Trophoblast cell (in vitro differentiated cells and primary cell): Measurements from ENCODE around the gene DLG2.

Source experiments
- DNase-seq, 2 donors: peaks; one replicate each; pipeline ENCODE4 v3.0.0-alpha.2; 2016
- H2AFZ ChIP-seq: 2 replicates; pipeline ENCODE4 v1.6.1; 2013; ENCODE audit warnings: low read length, moderate library complexity, mild to moderate bottlenecking; ENCODE audit not compliant: insufficient read depth, poor library complexity
- H2AK5ac ChIP-seq: 2 replicates; pipeline ENCODE4 v1.6.1; 2013; ENCODE audit warnings: mild to moderate bottlenecking, low read length
- H2BK120ac ChIP-seq: 2 replicates; pipeline ENCODE4 v1.6.1; 2013; ENCODE audit warnings: low read length, mild to moderate bottlenecking, moderate library complexity; ENCODE audit not compliant: insufficient read depth, poor library complexity
- H2BK12ac ChIP-seq: 2 replicates; pipeline ENCODE4 v1.6.1; 2013; ENCODE audit warnings: mild to moderate bottlenecking, low read length, moderate library complexity
- H2BK5ac ChIP-seq: 2 replicates; pipeline ENCODE4 v1.6.1; 2013; ENCODE audit warnings: low read length, low read depth, moderate library complexity, mild to moderate bottlenecking; ENCODE audit not compliant: poor library complexity
- H3K14ac ChIP-seq: 2 replicates; pipeline ENCODE4 v1.6.1; 2013; ENCODE audit warnings: mild to moderate bottlenecking, low read length
- H3K18ac ChIP-seq: 2 replicates; pipeline ENCODE4 v1.6.1; 2013; ENCODE audit warnings: mild to moderate bottlenecking, low read length
- H3K23ac ChIP-seq: 2 replicates; pipeline ENCODE4 v1.6.1; 2013; ENCODE audit warnings: low read length
- H3K27ac ChIP-seq: 2 replicates; pipeline ENCODE4 v1.5.1; 2013; ENCODE audit warnings: low read depth, mild to moderate bottlenecking, inconsistent platforms, low read length, moderate library complexity
- H3K27me3 ChIP-seq: 2 replicates; pipeline ENCODE4 v1.6.1; 2013; ENCODE audit warnings: inconsistent platforms, mild to moderate bottlenecking, low read length, moderate library complexity; ENCODE audit not compliant: insufficient read depth
- H3K36me3 ChIP-seq, 2 experiments: 1 replicate in 1 of 2; 2 replicates in 1 of 2; pipeline ENCODE4 v1.6.1; 2013; ENCODE audit warnings: low read length in 2 of 2, mild to moderate bottlenecking in 2 of 2, moderate library complexity in 1 of 2; ENCODE audit not compliant: insufficient read depth in 2 of 2, control insufficient read depth in 1 of 2
- H3K4ac ChIP-seq: 2 replicates; pipeline ENCODE4 v1.6.1; 2013; ENCODE audit warnings: low read depth, mild to moderate bottlenecking, low read length, moderate library complexity
- H3K4me1 ChIP-seq, 2 experiments: 1 replicate in 1 of 2; 2 replicates in 1 of 2; pipeline ENCODE4 v1.6.1; 2013; ENCODE audit warnings: low read length in 2 of 2, mild to moderate bottlenecking in 2 of 2, moderate library complexity in 1 of 2; ENCODE audit not compliant: insufficient read depth in 2 of 2, control insufficient read depth in 1 of 2
- H3K4me2 ChIP-seq: 2 replicates; pipeline ENCODE4 v1.6.1; 2013; ENCODE audit warnings: inconsistent platforms, mild to moderate bottlenecking, low read length, moderate library complexity
- H3K4me3 ChIP-seq: 2 replicates; pipeline ENCODE4 v1.5.1; 2013; ENCODE audit warnings: mild to moderate bottlenecking, low read depth, low read length, inconsistent platforms
- H3K79me1 ChIP-seq: one replicate; pipeline ENCODE4 v1.6.1; 2013; ENCODE audit warnings: low read length
- H3K79me2 ChIP-seq: 2 replicates; pipeline ENCODE4 v1.6.1; 2013; ENCODE audit warnings: low read length, mild to moderate bottlenecking; ENCODE audit not compliant: control insufficient read depth, insufficient read depth, poor library complexity
- H3K9ac ChIP-seq: 2 replicates; pipeline ENCODE4 v1.6.1; 2013; ENCODE audit warnings: mild to moderate bottlenecking, low read length
- H3K9me3 ChIP-seq: 2 replicates; pipeline ENCODE4 v1.6.1; 2013; ENCODE audit warnings: low read depth, mild to moderate bottlenecking, control low read depth, inconsistent platforms, low read length; ENCODE audit not compliant: insufficient read depth
- H4K12ac ChIP-seq: 2 replicates; pipeline ENCODE4 v1.6.1; 2013; ENCODE audit warnings: low read depth, mild to moderate bottlenecking, low read length, moderate library complexity
- H4K8ac ChIP-seq: 2 replicates; pipeline ENCODE4 v1.6.1; 2013; ENCODE audit warnings: low read depth, mild to moderate bottlenecking, low read length, moderate library complexity
- H4K91ac ChIP-seq: one replicate; pipeline ENCODE4 v1.6.1; 2013; ENCODE audit warnings: low read depth, mild to moderate bottlenecking, low read length, moderate library complexity
- WGBS: extraction: QIAGEN DNeasy Blood & Tissue Kit; methylation state at CpG from one replicate; pipeline ENCODE4 v1.1.7; 2013; ENCODE audit warnings: missing lambda C conversion rate; ENCODE audit not compliant: insufficient read length, insufficient coverage; ENCODE audit errors: extremely low coverage; 5-methylcytosine and 5-hydroxymethylcytosine counted together

Gene DLG2

DNA sequence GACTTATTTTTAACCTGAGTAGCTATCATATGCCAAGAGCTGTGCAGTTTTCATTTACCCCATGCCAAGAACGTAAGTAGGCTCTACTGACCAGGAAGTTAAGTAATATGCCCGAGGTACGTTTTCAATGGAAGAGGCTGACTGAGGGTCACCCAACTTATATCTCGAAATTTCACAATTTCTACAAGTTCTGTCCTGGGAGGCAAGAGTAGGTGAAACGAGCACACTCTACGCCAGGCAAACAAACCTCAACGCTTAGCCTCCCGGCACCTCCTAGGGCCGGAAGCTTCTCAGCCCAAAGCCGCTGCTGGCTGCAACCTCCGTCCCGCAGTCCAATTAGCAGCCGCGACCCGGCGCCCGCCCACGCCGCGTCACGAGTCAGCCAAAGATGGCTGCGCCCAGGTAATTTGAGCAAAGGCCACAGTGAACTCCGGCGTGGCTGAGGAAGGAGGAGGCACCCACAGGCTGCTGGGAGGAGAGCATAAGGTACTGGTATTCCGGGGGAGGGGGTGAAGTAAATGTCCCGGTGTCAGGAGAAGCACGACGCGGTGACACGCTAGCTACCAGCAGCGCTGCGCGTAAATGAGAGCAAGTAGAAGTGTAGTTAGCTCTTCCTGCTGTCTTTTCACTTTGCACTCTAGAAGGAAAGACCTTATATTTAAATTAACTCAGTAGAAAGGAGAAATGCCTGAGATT is 20.6 kb upstream of the DLG2 start, which contains the start of gene TMEM126A:
Gene TMEM126A (plus strand): TSS at position 364 of the 696 bp plus-strand sequence. CDS start 2,289 bp downstream, outside the sequence.
- Histone ChIP-seq H3K27me3 (no peaks in the 10 kb centered on the region), H3K27ac (peak within 1 kb of the TSS; percentile 39), H3K4me2 (peak within 1 kb of the TSS; percentile 73), H2BK120ac (peak within 1 kb of the TSS; percentile 20), H3K9ac (peak within 1 kb of the TSS; percentile 91), H2AK5ac (no peak within 1 kb of the TSS), H3K36me3 (no peaks in the 10 kb centered on the region), H3K4ac (peak within 1 kb of the TSS; percentile 19), H4K91ac (peak within 1 kb of the TSS; percentile 73), H3K14ac (peak within 1 kb of the TSS; percentile 82), H3K9me3 (no peaks in the 10 kb centered on the region), H3K18ac (no peak within 1 kb of the TSS), H3K79me1 (peaks cover 6% of the 10 kb centered on the region), H3K79me2 (no peaks in the 10 kb centered on the region), H2AFZ (peak within 1 kb of the TSS; percentile 92), H3K23ac (no peak within 1 kb of the TSS), H4K12ac (peak within 1 kb of the TSS; percentile 88), H2BK5ac (peak within 1 kb of the TSS; percentile 75), H2BK12ac (no peak within 1 kb of the TSS), H4K8ac (peak within 1 kb of the TSS; percentile 96), H3K4me1 (no peaks in the 10 kb centered on the region), H3K4me3 (peak within 1 kb of the TSS; percentile 78)
- no CpG with 5 or more reads among the region's 33 CpGs for WGBS
- DNase-seq, result peak; percentile 97 to 98

DNA sequence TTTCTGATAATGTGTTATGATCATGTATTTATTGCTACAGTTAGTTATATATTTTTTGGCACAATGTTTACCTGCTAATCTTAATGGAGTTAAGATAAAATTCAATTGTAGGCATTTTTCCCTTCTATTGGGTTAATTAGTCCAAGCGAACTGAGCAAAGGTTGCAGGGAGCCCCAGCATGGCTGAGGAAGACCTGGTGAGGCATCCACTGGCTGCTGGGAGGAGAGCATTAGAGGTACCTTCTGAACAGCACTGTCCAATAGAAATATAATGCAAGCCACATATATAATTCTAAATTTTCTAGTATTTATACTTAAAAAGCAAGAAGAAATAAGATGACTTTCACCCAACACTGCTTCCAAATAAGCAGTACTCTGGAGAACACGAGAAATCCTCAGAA is 19.9 kb upstream of the DLG2 start:
- no peak for DNase-seq
- Histone ChIP-seq H3K36me3 (no peaks in the 10 kb centered on the region), H3K23ac (no peak overlapping the region), H2BK5ac (no peak overlapping the region), H4K8ac (peak overlapping the region; percentile 66), H4K91ac (no peak overlapping the region), H3K27me3 (no peaks in the 10 kb centered on the region), H3K4me3 (no peak overlapping the region), H3K4ac (no peak overlapping the region), H3K79me1 (peaks cover 6% of the 10 kb centered on the region), H3K4me1 (no peaks in the 10 kb centered on the region), H3K4me2 (peak overlapping the region; percentile 60), H3K79me2 (no peaks in the 10 kb centered on the region), H3K9me3 (no peaks in the 10 kb centered on the region), H2BK12ac (no peak overlapping the region), H3K14ac (no peak overlapping the region), H2BK120ac (no peak overlapping the region), H3K27ac (no peak overlapping the region), H2AFZ (no peak overlapping the region), H3K18ac (no peak overlapping the region), H2AK5ac (no peak overlapping the region), H3K9ac (no peak overlapping the region), H4K12ac (no peak overlapping the region)
- WGBS, result no CpG with 5 or more reads among the region's 2 CpGs

DNA sequence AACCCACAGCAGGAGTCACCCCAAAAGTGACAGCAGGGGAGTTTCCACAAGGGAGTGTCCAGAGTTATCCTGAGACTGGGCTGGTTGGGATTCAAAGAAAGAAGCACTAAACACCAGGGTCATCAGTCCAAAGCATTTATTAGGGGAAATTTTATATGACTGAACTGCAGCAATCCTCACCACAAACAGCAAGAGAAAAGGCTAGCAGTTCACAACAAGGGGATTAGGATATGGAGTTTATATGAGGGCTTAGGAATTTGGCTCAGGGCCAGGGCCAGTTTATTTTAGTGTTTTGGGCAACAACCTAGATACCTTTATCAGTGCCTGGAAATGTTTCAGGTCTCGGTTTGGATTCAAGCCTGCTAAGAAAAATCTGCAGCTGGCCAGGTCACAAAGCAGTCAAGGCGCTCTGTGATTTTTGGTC is 16.1 kb upstream of the DLG2 start:
- Histone ChIP-seq H4K91ac (no peak overlapping the region), H2BK12ac (no peak overlapping the region), H3K9me3 (no peaks in the 10 kb centered on the region), H3K27ac (no peak overlapping the region), H2AFZ (no peak overlapping the region), H2BK5ac (no peak overlapping the region), H3K14ac (no peak overlapping the region), H3K23ac (no peak overlapping the region), H4K8ac (no peak overlapping the region), H2AK5ac (no peak overlapping the region), H3K4me1 (no peaks in the 10 kb centered on the region), H3K79me2 (no peaks in the 10 kb centered on the region), H3K27me3 (no peaks in the 10 kb centered on the region), H4K12ac (no peak overlapping the region), H3K4ac (no peak overlapping the region), H3K9ac (no peak overlapping the region), H3K4me2 (no peak overlapping the region), H3K18ac (no peak overlapping the region), H3K79me1 (peaks cover 6% of the 10 kb centered on the region), H3K4me3 (no peak overlapping the region), H3K36me3 (no peaks in the 10 kb centered on the region), H2BK120ac (no peak overlapping the region)
- no peak for DNase-seq
- no CpG with 5 or more reads among the region's 2 CpGs for WGBS

DNA sequence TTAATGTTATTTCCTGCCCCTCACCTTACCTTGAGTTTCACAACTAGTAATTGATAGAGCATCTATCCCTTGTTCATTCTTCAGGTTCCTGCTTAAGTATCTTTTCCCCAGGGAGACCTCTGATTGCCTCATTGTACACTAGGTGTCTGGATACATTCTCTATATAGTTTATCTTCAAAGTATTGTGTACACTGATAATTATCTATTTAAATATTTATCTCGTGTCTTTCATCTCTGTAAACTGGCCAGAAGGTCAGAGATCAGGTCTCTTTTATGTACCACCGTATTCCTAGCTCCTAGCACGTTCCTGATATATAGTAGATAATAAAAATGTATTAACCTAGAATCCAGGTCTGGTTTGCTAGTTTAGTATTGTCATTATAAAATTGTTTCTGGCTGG is 7.6 kb upstream of the DLG2 start:
- Histone ChIP-seq H3K18ac (no peak overlapping the region), H3K4me2 (no peak overlapping the region), H2AK5ac (no peak overlapping the region), H2BK120ac (no peak overlapping the region), H3K4me1 (no peaks in the 10 kb centered on the region), H3K27ac (no peak overlapping the region), H2AFZ (no peak overlapping the region), H3K4me3 (no peak overlapping the region), H3K36me3 (peaks cover 2 to 5% of the 10 kb centered on the region in 2 experiments), H3K9me3 (no peaks in the 10 kb centered on the region), H3K79me1 (no peaks in the 10 kb centered on the region), H3K23ac (no peak overlapping the region), H4K91ac (no peak overlapping the region), H3K14ac (no peak overlapping the region), H4K8ac (no peak overlapping the region), H3K9ac (no peak overlapping the region), H2BK12ac (no peak overlapping the region), H2BK5ac (no peak overlapping the region), H3K27me3 (no peaks in the 10 kb centered on the region), H3K4ac (no peak overlapping the region), H3K79me2 (no peaks in the 10 kb centered on the region), H4K12ac (no peak overlapping the region)
- no CpG with 5 or more reads among the region's 3 CpGs for WGBS
- DNase-seq, result no peak
